SU-DHL-6 (cell line): ENCODE results near the gene CRYBG2.

Experiments used
- CTCF ChIP-seq: fragments of 200-600 bp; sonication (generic); IDR thresholded peaks from one replicate; pipeline ENCODE4 v1.5.1; 2017; ENCODE audit warnings: antibody characterized with exemption, mild to moderate bottlenecking, low read length, moderate library complexity; ENCODE audit not compliant: insufficient read depth, poor library complexity, severe bottlenecking
- EZH2phosphoT487 ChIP-seq: fragments of 200-600 bp; sonication (generic), shearing (Covaris generic); conservative IDR thresholded peaks from 2 replicates; pipeline ENCODE4 v1.6.1; 2018; ENCODE audit warnings: mild to moderate bottlenecking, antibody characterized with exemption, low read length, moderate library complexity, mixed read lengths

GRCh38 chr1:26327956-26328362 lies 26.0 kb downstream of the CRYBG2 start:
- TF ChIP-seq CTCF, result no peak
- no peak for TF ChIP-seq EZH2phosphoT487
